Cerebellar cortex (tissue), 1 donor: ENCODE results near the gene DAB1.

ENCODE experiments used
- DNase-seq: peaks from one replicate; pipeline ENCODE4 v3.0.0-alpha.2; 2015; ENCODE audit warnings: low spot score

Gene DAB1

DNA sequence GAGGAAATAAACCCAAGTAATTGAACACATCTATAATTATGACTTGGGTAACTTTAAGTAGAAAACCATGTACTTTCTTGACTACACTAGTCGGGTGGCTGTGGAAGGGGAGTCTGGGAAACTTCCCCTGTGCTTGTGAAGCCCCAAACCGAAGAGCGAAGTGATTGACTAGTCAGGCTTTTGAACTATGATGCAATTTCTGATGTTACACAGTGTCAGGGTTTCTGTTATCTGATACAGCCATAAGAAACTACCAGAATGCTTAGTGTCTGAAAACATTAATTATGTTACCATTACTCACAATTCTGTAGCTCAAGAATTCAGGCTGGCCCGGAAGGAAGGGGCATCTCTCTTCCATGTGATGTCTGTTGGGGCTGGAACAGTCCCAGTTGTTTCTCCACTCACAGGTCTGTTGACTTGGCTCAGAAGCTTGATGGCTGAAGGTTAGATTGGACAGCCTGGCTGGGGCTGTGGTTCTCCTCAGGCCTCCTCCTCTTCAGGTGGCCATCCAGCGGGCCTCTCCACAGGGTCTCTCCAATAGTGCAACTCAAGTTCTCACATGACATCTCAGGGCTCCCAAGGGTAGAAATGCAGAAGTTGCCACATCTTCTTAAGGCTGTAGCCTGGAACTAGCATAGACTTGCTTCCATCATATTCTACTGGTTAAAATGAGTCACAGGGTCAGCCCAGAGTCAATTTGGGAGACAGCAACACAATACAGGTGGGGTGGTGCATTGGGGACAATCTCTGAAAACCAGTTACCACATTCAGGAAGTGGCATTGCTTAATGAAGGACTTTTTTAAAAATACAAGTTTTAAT, 449.7 kb downstream of the DAB1 start:
- DNase-seq = no peak

DNA sequence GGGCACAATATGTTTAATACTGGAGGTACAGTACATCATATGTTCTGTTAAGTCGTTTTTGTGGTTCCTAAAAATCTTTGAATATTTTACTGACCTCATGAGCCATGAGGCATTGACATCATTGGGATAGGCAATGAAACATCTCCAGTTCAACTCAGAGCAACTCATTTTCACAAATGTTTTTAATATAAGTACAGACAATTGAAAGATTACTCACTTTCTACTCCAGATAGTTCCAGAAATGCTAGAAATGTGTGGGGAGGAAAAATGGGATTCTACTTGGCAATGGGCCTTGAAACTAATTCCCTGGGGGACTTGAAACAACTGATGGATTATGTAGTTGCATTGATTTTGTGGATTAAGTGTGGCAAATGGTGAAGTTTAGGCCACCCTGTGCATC, 450.9 kb downstream of the DAB1 start:
- DNase-seq = no peak

- no peak for DNase-seq
Observed at GRCh38 chr1:56970280-56970679, 453.6 kb downstream of the DAB1 start.

DNA sequence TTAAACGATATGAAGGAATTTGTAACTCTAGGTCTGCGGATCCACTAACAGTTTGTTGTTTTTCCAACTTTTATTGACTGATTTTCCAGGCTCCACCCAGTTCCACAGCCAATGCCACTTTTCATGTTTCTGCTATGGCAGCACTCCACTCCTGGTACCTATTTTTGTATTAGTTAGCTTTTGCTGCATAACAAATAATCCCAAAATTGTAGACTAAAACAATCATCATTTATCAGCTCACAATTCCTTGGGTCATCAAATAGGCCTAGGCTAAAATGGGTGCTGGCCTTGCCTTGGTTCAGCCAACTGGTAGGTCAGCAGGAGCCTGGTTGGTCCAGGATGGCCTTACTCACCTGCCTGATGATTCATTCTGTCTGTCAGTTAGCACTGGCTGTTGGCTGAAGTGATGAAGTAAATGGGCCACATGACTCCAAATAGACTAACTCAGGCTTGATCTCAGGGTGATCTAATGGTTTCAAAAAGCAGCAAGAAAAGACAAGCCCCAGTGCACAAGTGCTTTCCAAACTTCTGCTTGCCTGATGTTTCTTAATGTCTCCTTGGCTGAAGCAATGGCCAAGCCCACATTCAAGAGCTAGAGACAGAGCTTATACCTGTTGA, 454.9 kb downstream of the DAB1 start:
- DNase-seq = no peak

DNA sequence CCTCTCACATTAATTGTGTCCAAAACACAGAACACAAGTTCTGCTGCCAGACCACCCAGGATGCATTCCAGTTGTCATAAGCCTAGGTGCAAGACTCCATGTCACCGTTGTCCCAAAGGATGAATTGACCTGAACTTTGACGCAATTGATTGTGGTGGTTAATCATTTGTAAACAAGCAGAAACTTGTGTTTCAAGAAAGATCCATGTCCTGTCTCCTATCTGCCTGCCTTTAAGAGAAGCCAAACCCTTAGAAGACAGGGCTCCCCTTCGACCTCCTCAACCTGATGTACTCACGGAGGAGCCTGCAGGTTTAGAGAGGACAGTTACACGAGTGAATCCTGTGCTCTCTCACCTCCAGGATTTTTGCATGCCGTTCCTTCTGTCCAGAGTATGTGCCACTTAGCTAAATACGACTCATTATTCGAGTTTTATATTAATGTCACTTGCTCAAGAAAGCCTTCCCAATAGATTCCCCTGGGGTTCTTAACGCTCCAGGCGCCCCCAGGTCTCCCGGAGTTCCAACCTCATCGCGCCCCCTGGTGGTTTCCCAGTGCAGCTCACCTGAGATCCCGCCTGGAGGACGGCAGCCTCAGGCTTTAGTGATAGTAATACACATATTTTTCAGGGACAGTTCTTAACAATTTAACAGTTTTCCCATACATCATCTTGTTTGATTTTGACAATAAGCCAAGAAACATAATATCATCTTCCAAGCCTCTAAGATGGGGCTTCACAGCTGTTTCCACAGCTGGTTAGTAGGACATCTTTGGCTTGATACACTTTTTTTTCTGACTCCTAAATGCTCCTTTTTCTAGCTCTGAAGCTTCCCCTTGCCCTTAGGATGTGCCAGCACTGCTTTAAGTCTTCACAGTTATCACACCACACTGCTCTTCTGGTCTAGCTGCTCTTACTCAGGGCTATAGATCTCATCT, 455.7 kb downstream of the DAB1 start:
- DNase-seq = no peak

- DNase-seq = no peak
Observed at GRCh38 chr1:56967355-56967754, 456.5 kb downstream of the DAB1 start.

- DNase-seq = no peak
Observed at GRCh38 chr1:56966698-56966999, 457.2 kb downstream of the DAB1 start.

GRCh38 chr1:56965916-56966697, 457.8 kb downstream of the DAB1 start, which contains the start of gene C8B:
Gene C8B, minus strand, starts transcription at chr1:56966015. Its CDS starts 67 bp downstream, at chr1:56965948.
- DNase-seq = no peak

DNA sequence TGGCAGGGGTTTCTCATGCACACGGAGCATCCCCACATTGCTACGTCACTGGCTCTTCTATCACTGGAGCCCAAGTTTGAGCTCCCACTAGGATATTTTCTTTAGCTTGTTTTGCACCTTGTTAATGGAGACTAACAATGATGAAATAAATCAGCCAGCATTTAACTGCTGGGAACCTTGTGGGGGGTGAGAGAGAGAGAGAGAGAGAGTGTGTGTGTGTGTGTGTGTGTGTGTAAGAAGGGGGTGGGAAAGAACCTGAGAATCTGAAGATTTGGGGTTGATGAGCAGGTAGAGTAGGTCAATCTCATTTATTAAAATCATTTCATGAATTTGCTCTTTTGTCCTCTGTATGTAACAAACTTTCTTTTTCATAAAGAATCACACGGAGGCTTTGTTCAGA, 458.7 kb downstream of the DAB1 start:
- no peak for DNase-seq

GRCh38 chr1:56964349-56965017, 459.4 kb downstream of the DAB1 start:
- DNase-seq = no peak

GRCh38 chr1:56963667-56964066, 460.2 kb downstream of the DAB1 start:
- no peak for DNase-seq

- no peak for DNase-seq
Observed at GRCh38 chr1:56961426-56961825, 462.4 kb downstream of the DAB1 start.

GRCh38 chr1:56958526-56958925, 465.3 kb downstream of the DAB1 start:
- no peak for DNase-seq

DNA sequence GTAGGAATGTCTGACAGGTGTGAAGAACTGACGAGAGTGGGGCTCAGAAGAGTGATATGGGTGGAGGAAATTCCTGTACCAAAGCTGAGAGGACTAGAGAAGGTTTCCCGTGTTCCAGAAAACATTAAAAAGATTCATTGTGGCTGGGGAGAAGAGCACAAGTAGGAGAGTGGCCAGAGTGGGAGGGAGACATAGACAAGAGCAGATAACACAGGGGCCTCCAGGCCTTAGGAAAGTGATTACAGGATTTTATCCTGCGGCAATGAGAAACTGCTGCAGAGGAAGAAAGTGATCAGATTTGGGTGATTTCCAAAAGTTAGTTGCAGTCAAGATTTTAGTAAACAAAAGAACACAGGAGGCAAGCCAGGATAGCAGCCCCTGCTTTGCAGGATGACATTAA, 465.9 kb downstream of the DAB1 start:
- DNase-seq = no peak

DNA sequence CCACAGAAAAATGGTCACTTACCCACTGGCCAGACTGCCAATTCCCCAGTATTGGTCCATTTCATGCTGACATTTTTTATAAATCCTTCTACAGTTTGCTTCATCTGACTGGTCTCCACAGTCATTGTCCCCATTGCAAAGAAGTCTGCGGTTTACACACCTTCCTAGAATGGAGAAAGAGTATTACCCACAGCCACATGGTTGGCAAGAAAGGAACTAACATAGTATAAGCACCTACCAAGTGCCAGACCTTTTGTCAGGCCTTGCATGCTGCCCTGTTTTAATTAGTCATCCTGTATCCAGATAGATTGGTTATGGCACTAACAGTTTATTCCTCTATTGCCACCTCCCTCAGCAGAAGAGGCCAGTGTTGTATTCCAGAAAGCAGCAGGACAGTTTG, 469.2 kb downstream of the DAB1 start:
- DNase-seq = no peak

- DNase-seq = no peak
Observed at GRCh38 chr1:56953386-56953785, 470.5 kb downstream of the DAB1 start.

- DNase-seq = no peak
Observed at GRCh38 chr1:56952501-56952900, 471.4 kb downstream of the DAB1 start.

DNA sequence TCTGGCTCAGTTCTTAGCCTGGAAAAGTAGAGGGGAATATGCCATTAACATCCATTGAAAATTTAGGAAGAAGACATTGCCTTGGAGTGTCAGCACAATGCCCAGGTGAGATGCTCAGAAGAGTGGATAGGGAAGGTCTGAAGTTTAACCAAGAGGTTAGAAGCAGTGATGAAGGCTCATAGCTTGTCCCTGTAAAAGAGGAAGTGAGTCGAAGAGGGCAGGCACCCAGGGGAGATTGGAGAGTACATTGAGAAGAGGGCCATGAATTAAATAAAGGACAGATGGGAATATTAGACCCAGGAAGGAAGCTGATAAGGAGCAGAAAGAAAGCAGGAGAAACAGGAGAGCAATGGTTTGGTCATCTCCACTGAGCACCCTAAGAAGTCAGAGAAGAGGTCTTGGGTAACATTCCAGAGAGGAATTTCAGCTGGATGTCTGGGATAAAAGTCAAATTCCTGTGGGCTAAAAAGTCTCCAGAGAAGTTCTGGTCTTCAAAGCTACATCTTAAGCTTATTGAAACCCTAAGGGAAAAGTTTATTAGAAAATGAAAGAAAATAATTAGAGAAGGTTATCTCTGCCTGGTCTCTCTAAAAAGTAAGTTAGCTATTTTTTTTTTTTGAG, 475.3 kb downstream of the DAB1 start:
- no peak for DNase-seq
